GM18867 (cell line): Measurements from ENCODE around the gene UNC119.

ENCODE experiments used
- ATAC-seq: cut with Tn5 transposase; IDR thresholded peaks from one replicate; pipeline ENCODE4 v1.9.1; 2021; ENCODE audit warnings: mild to moderate bottlenecking, moderate library complexity; ENCODE audit not compliant: unreplicated experiment

Gene UNC119

GRCh38 chr17:28545141-28545503 is 7.3 kb downstream of the UNC119 start:
- ATAC-seq: no peak

GRCh38 chr17:28544402-28545140 is 7.9 kb downstream of the UNC119 start:
- no peak for ATAC-seq

GRCh38 chr17:28541439-28541838 is 11.0 kb downstream of the UNC119 start:
- no peak for ATAC-seq

- ATAC-seq: no peak
These were observed 12.2 kb downstream of the UNC119 start for GRCh38 chr17:28540231-28540630.

GRCh38 chr17:28538296-28538895 is 14.0 kb downstream of the UNC119 start:
- ATAC-seq: no peak

- ATAC-seq: no peak
These were observed 15.2 kb downstream of the UNC119 start for GRCh38 chr17:28537219-28537610.

GRCh38 chr17:28536532-28537218 is 15.7 kb downstream of the UNC119 start:
- no peak for ATAC-seq

- no peak for ATAC-seq
These were observed 17.6 kb downstream of the UNC119 start for GRCh38 chr17:28534740-28535375.

GRCh38 chr17:28533091-28533807 is 19.2 kb downstream of the UNC119 start:
- ATAC-seq: no peak

- no peak for ATAC-seq
These were observed 20.1 kb downstream of the UNC119 start for GRCh38 chr17:28532050-28532960.

GRCh38 chr17:28530926-28531325 is 21.5 kb downstream of the UNC119 start:
- ATAC-seq: no peak

- ATAC-seq: no peak
These were observed 22.2 kb downstream of the UNC119 start for GRCh38 chr17:28530250-28530649.

GRCh38 chr17:28529013-28529400 is 23.4 kb downstream of the UNC119 start:
- ATAC-seq: no peak

GRCh38 chr17:28528327-28529012 is 24.0 kb downstream of the UNC119 start:
- ATAC-seq: no peak

- no peak for ATAC-seq
These were observed 24.6 kb downstream of the UNC119 start for GRCh38 chr17:28527859-28528258.

GRCh38 chr17:28527181-28527681 is 25.2 kb downstream of the UNC119 start:
- no peak for ATAC-seq

- ATAC-seq: no peak
These were observed 26.0 kb downstream of the UNC119 start for GRCh38 chr17:28526381-28526780.

- ATAC-seq: no peak
These were observed 27.7 kb downstream of the UNC119 start for GRCh38 chr17:28524476-28525424.
